Left colon (tissue), 2 donors: Measurements from ENCODE around the gene ADA. TPM values are rescaled to one million over a fixed set of nuclear protein-coding genes. Genes with fewer than 3 reads are reported as not detected.

Experiments used
- ATAC-seq: fragments of 200-7000 bp; cut with Tn5 transposase; one replicate; pipeline ENCODE4 v1.9.1; 2020; ENCODE audit warnings: mild to moderate bottlenecking, moderate library complexity
- DNase-seq, 2 donors: peaks; one replicate each; pipeline ENCODE4 v3.0.0-alpha.2; 2020
- intact Hi-C, 2 donors: fragments of 100-400 bp; cut with DNase I in 1 of 2; cut with micrococcal nuclease in 1 of 2; formaldehyde crosslinking; loops; one replicate each; pipeline versions ENCODE4 v1.11.2 to v1.14.0; 2022; cut with DNase I, micrococcal nuclease
- total RNA-seq, 2 donors: library from RNA; stranded (reverse); fragmentation: NEBNext Ultra II Directional; extraction: Animal tissue kit (Norgen Biotek cat#: 25700); gene quantifications; one replicate each; pipeline ENCODE4 v1.2.1, GENCODE V29; 2021
- donor health status: DM: no; HTN: no; CAD: no.
- donor health status: DM: yes; HTN: yes; CAD: no.

Gene ADA
- total RNA-seq, 2 donors from 2014 or later, result 2.5 to 3.4 TPM

DNA sequence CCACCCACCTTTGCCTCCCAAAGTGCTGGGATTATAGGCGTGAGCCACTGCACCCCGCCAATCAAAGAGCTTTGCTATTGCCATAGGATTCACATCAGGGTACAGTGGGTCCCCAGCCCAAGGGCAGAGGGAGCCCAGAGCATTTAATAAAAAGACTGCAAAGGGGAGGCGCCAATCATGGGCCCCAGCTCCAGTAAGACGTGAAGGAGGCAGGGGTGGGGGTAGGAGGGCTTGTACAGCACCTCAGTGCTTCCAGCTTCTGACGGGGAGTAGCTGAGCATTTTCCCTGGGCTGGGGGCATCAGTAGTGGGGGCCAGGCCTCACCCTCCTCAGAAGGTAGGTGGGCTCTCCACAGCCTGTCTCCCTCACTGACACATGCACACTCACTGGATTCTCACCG lies 1.5 kb downstream of the ADA start:
- DNase-seq (no peak), ATAC-seq (no peak)
- intact Hi-C loops, result no loop called here

DNA sequence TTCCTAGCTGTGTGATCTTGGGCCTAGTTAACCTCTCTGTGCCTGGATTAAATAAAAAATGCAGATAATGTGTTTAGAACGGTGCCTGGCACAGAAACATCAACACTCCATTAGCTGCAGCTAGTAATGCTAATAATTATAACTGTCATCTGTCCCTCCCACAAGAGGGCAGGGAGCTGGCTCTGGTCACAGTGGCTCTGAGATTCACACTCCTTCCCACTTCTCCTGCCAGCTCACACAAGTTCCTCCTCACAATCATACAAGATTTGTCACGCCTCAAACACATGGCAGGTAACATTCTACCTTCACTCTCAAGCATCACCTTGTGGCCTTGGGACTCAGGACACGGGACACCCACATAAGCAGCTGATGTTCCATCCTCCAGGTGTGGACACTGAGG lies 2.4 kb downstream of the ADA start:
- ATAC-seq (no peak), DNase-seq (no peak)
- intact Hi-C loops, result no loop called here

DNA sequence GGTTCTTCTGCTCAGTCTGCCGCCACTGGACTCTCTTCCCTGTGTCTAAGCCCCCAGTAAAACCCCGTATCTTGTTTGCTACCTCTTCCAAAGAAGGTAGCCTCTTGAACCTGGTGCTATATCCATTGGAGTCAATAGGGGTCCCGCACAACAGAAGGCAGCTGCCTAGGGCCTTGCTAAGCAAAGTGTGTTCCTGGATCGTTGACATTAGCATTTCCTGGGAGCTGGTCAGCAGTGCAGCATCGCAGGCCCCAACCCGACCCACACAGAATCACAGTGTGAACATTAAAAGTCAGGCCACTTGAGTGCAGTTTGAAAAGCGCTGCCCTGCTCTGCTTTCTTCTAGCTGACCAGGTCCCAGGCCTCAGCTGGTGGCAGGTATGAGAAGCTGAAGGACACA lies 2.9 kb downstream of the ADA start:
- intact Hi-C loops, result no loop called here
- no peak for DNase-seq
- ATAC-seq, result no peak

DNA sequence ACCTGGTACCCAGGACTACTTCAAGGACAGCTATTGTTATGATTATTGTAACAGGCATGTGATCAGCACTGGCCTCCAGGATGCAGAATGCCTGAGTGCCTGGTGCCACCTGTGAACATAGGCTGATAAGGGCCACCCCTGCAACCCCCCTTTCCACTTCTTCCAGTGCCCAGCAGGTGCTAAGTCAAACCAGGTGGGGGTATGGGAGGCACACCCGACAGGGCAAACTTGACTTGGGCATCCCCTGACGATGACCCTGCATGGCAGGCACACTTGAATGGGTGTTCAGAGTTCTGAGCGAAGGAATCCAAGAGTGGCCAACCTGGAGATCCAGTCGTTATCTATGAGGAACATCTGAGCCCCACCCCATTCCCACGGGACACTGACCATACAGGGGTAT lies 3.4 kb downstream of the ADA start:
- ATAC-seq (no peak), DNase-seq (no peak)

DNA sequence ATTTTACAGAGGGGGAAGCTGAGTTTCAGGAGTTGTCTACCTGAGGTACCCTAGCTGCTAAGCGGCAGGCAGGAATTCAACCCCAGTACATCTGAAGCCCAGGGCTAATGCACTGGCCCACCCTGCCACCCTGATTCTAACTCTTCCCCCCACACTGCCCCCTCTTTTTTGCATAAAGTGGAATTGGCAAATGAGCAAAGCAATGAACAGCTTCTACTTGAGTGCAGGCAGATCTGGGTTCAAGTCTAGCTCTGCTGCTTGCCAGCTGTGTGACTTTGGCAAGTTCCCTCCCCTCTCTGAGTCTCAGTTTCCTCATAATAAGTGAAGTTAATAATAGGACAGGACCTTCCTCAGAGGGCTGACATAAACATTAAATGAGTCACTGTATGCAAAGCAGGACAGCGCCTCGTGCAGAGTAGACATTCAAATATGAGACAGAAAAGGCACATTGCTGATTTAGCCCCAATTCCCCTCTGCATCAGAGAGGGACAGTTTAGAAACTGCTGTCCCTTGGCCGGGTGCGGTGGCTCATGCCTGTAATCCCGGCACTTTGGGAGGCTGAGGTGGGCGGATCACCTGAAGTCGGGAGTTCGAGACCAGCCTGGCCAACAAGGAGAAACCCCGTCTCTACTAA lies 4.7 kb downstream of the ADA start:
- DNase-seq, result no peak
- no peak for ATAC-seq
- intact Hi-C loops, result no loop called here

More for the DNA sequence above, 3.4 kb downstream of the ADA start:
- intact Hi-C loops, result no loop called here

DNA sequence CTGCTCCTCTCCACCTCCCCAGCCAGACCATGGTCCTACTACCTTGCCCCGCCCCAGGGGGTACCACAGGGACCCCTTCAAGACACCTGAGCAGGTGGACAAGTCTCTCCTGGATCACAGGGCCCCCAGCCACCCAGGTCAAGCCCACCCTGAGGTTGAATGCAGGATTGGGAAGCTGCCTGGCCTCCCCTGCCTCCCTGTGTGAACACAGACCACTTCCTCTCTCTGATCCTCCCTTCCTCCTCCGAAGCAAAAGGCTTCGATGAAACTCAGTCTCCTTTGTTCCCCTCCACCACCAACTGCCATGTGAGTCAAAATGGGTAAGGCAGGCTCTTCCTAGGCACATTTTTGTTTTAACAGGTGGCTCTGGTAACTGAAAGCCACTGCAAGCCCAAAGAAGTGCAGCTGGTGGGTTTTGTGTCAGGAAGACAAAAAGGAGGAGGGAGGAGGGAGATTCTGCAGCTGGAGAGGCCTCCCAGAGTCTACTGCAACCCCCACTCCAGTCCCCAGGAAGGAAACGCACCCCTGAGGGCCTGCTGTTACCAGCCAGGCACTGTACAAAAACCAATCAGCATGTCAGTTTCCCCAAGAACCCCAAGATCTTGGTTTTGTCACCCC lies 5.4 kb downstream of the ADA start:
- intact Hi-C loops, result no loop called here
- ATAC-seq, result no peak

DNA sequence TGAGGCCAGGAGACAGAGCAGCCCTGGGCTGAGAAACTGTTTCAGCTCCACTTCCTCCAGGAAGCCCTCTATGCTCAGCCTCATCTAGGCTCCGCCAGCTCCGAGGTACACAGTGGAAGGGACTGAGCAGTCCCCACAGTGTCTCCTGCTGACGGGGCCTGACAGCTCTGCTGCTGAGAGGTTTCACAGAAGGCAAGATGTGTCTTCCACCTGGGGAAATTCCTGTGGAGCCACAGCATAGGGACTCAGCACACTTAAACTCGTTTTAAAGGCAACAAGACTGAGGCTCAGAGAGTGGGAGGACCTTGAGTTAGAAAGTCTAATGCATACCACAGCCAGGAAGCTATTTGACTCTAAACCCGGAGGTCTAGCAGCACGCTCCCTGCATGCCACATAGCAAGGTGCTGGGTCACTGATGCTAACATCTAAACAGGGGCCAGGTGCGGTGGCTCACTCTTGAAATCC lies 6.8 kb downstream of the ADA start:
- intact Hi-C loops, result no loop called here
- no peak for ATAC-seq
- DNase-seq, result no peak

More for the DNA sequence above, 5.4 kb downstream of the ADA start:
- DNase-seq, result no peak

DNA sequence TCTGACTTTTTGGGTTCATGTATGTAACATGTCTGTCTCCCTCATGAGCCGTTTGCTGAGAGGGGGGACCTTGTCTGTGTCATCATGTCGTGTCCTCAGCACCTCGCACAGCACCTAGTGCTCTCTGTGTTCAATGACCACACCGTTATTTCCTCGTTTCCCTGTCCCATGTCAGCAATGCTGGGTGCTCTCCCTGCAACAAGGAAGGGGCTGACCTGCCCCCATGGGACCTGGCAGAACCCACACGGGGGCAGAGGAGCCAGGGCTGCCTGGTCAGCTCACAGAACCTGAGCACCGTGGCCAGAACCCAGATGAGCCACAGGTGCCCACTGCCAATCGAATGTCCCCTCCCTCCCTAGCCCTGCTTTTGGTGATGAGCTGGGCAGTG lies 7.3 kb downstream of the ADA start:
- intact Hi-C loops, result no loop called here
- DNase-seq, result no peak
- no peak for ATAC-seq

DNA sequence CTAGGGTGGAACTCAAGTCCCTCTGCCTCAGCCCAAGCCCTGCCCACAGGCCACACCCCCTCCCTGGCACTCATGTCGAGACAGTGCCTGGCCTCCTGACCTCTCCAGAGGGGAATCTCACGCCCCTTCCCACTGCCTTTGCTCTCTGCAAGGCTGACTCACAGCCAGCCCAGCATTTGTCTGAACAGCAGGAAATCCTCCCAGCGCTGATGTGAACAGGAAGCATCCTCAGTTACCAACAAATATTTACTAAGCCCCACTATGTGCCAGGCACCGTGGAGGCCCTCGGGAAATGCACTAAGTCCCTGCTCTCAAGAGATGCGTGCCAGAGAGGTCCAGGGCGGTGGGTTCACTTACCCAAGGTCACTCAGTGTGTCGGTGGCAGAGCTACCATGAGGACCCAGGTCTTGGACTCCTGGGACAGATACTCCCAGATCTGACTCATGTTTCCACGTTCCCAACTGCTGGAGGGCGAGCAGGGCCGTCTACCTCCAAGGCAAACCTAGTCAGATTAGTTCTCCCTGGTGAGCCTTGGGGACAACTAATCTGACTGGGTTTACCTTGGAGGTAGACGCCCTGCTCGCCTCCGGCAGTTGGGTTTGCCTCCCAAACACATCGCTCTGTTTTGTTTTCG lies 7.8 kb downstream of the ADA start:
- DNase-seq (peak; percentile 57 to 67), ATAC-seq (peak; percentile 8)
- intact Hi-C loops, result no loop called here

DNA sequence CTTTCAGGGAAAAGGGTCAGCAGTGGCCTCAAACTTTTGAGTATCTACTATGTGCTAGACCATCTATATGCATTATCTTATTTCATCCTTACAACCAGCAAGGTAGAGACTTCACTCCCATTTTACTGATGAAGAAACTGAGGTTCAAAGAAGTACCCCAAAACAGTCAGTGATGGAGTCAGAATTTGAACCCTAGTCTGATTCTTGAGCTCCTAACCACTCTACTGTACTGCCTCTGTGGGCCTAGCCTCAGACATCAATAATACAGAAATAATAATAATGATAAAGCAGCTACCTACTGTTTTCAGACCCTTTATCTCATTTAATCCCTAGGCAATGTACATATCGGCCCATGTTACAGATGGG lies 8.4 kb downstream of the ADA start:
- DNase-seq (no peak), ATAC-seq (no peak)
- intact Hi-C loops, result no loop called here

DNA sequence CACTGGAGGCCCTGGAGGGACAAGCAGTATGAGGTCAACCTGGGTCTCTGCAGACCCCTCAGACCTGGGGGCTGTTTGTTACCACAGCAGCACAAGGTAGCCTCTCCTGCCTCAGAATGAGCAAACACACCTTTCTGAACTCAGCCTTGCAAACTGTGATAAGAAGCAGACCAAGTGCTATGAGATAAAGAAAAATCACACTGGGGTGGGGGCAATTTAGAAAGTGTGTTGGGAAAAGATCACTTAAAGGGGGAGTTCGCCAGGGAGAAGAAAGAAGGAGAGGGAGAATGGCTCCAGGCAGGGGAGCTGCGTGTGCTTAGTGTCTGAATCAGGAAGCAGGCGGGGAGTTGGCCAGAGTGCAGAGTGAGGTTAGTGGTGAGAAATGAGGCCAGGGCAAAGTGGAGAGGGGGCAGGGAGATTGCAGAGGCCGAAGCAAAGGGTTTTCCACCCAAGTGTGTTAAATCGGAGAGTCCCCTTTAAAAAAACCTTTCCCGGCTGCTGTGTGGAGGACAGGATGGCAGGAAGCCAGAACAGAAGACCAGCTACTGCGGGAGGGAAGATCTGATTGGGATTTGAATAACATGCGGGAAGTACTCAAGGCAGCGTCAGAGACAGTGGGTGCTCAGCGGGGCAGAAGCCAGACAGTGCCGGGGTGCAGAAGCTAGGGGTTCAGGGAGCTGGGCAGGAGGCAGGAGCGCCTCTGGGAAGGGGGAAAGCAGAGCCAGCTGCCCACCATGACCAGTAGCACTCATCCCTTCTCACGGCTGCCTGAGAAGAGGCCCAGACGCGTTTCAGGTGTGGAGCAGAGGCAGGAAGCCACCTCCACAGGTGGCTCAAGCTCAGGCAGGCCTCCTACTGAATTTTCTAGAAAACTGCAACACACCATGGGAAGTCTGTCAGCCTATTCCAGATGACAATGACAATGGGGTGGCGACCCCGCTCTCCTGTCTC lies 9.0 kb downstream of the ADA start:
- DNase-seq (peak; percentile 72 to 75), ATAC-seq (peak; percentile 85)
- intact Hi-C loops, result no loop called here

DNA sequence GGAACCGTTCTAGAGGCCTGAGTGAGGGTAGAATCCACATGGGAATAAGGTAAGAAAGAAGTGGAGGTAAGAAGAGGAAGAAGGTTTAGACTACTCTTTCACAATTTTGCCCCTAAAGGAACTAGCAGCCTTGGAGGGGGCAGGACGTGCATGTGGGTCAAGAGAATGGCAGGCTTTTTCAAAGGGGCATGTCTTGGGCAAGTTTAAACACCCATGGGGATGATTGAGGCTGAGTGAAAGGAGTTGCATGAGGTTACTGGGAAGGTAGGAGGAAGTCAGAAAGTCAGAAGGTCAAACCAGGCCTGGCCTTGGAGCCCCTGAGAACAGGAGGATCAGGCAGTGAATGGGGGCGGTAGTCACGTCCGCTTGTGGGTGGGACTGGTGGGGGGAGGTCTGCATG lies 10.2 kb downstream of the ADA start:
- ATAC-seq (no peak), DNase-seq (no peak)
- intact Hi-C loops, result no loop called here

DNA sequence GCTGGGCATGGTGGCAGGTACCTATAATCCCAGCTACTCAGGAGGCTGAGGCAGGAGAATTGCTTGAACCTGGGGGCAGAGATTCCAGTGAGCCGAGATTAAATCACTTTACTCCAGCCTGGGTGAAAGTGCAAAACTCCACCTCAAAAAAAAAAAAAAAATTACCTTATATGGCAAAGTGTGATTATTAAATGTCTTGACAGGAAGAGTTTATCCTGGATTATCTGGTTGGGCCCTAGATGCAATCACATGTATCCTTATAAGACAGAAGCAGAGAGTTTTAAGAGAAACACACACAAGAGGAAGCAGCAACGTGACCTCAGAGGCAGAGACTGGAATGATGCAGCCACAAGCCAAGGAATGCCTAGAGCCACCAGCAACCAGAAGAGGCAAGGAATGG lies 11.0 kb downstream of the ADA start:
- ATAC-seq (no peak), DNase-seq (no peak)
- intact Hi-C loops, result no loop called here

DNA sequence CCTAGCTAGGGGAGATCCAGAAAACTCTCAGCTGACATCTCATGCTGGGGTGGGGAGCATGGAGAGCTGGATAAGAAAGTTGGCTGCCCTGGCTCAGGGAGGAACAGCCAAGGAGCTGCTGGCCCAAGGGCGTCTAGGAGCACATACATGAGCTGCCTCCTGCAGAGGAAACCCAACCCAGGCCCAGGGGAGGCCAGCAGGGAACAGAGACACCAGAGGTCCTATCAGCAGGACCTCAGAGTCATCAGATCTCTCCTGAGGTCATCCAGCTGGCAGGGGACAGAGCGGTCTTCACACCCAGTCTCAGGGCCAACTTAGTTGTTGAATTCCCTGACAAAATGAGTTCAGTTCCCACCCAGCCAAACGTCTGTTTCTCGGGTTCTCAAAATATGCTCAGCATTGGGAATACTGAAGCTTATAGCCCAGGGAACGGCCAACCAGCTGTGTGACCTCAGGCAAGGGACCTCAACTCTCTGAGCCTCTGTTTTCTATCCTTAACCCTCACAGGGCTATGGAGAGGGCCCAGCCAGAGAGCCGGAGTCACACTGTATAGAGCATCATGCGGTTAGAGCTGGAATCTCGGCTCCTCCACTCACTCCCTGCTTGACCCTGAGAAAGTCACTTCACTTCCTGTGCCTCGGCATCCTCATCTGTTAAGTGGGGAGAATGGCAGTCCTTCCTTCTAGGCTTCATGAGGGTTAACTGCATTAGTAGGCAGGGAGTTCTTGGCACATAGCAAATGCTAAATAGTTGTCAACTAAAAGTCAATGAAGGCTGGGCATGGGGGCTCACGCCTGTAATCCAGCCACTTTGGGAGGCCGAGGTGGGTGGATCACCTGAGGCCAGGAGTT lies 13.8 kb downstream of the ADA start:
- intact Hi-C loops, result no loop called here
- ATAC-seq (no peak), DNase-seq (peak in 1 of 2 donors; percentile 38)

DNA sequence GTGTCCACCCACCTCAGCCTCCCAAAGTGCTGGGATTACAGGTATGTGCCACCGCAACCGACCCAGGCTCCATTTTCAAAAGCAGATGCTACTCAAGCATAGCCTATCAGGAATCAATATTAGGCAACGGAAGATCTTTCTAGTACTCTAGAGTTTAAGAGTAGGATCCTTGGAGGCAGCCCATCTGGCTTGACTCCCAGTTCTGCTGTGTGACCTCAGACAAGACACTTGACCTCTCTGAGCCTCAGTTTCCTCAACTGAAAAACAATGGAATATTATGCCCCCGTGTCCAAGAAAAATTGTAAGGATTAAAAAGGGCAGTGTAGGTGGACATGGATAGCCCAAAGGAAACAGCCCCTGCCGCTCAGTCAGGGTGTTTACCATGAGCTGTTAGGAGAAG lies 14.5 kb downstream of the ADA start:
- DNase-seq, result no peak
- intact Hi-C loops, result no loop called here
- no peak for ATAC-seq

DNA sequence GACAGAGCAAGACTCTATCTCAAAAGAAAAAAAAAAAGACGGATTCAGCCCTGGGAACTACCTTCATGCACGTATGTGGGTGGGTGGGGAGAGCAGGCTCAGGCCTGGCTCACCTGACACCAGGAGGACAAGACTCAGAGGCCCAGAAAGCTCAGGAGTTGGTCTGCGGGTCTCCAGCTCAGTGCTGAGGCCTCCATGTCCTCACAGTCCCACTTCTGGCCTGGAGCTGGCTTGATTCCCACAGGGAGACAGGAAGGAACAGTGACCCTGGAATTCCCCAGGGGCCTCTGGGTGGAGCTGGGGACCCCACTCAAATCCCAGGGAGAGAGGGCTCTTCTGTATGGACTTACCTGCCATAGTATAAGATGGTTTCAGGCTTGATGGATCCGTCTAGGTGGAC lies 15.6 kb downstream of the ADA start:
- ATAC-seq (no peak), DNase-seq (no peak)
- intact Hi-C loops, result no loop called here

DNA sequence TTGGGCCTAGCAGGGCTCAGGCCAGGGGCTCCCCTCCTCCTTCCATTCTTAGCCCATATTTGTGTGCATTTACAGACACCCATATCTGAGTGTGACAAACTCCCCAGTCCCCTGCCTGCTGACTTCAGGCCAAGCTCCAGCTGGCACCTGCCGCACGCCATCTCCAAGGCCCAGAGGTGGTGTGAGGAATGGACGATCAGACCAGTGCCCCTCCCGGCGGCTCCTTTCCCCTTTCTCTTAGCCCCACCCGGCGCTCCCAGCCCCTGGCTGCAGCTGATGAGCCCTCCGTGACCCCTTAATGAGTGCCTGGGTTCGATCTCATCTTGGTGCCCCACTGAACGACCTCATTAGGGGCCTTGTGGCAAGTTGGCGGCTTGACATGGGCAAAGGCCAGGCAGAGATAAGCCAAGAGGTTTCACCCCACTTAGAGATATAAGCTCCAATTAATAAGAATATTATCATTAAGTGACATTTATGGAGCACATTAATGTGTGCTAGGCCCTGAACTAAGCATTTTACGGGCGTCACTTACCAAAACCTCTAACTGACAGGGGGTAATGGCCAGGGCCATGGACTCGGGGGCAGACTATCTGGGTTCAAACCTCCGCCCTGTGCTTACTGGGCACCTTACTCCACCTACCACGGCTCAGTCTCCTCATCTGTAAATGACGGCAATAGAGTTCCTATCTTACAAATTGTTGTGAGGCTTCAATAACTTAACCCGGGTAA lies 17.5 kb downstream of the ADA start:
- intact Hi-C loops, result no loop called here
- no peak for DNase-seq
- ATAC-seq, result no peak

DNA sequence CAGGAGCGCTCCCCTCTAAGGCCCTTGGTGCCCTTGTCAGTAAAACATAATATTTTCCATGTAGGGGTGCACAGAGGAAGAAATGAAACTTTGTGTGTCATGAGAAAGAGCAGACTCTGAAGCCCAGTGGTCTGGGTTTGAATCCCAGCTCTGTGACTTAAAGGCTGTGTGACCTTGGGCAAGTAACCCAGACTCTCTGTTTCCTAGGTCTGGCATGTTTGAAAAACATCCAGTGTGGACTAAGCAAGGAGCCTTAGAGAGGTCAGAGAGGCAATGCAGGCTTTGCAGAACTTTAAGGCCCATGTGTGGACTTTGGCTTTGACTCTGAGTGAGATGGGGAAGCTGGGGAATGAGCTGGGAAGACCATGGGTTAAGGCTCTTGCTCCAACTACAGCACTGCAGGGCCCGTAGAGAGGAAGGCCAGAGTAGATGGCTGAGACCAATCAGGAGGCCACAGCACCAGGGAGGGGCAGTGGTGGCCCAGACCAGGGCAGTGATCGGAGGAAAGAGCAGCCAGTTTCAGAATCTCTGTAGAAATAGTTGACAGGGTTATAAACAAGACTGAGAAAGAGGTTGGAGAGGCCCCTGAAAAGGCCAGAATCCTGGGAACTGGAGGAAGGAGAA lies 18.2 kb downstream of the ADA start:
- ATAC-seq, result no peak
- intact Hi-C loops, result no loop called here
- DNase-seq, result no peak
